HCEC 1CT (cell line): ENCODE data around the gene SNRNP48.

ENCODE experiments used
- DNase-seq: peaks from one replicate; pipeline ENCODE4 v3.0.0-alpha.2; 2017

SNRNP48 gene

DNA sequence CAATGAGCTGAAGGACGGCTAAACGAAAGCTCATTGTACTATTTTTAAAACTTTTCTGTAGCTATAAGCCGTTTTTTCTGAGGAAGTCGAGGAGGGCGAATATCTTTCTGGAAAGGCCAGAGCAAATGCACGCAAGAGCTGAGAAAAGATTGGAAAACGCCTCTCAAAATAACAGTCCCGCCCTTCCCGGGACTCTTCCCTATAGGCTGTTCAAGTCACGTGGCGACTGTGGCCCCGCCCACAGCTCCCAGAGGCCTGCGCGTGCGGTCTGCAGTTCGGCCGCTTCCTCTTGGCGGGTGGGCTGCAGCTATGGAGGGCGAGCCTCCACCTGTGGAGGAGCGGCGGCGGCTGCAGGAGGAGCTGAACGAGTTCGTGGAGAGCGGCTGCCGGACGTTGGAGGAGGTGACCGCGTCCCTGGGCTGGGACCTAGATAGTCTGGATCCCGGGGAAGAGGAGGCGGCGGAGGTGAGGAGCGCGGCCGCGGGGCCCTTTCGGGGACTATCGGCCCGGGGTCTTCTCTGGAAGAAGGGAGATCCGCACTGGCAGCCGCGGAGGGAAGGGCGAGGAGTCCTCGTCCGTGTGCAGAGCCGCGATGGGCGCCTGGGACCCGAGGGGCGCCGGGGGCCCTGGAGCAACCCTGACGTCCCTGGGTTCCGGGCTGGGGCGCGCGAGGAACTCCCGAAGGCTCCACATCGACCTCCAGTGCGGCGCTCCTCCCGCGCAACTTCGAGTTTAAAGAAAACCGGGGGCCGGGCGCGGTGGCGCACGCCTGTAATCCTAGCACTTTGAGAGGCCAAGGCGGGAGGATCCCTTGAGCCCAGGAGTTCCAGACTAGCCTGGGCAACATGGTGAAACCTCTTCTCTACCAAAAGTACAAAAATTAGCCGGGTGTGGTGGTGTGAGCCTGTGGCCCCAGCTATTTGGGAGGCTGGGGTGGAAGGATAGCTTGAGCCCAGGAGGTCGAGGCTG is at the start of gene SNRNP48:
SNRNP48 (plus strand) TSS at position 250 of the 969 bp plus-strand sequence; CDS start at position 310, 60 bp downstream.
- DNase-seq, result peak; percentile 91

DNA sequence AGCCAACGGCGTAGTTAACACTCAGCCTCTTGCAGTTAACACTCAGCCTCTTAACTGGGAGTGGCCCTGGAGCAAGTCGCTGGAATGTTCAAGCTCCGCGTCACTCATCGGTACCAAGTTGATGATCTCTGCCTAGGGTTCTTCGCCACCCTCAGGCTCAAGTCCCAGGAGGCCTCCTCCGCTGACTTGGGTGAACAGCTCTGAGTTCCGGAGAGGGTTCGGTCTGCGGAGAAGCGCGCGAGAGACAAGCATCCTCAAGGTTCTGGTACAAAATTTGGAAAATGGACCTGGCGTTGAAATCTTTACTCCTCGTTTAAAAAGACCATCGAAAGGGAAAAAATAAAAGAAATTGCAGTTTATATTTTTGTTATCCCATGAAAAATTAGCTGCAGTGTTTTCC is 49.4 kb upstream of the SNRNP48 start:
- no peak for DNase-seq

- DNase-seq, result no peak
These were observed 48.6 kb upstream of the SNRNP48 start, which contains the start of gene DSP for GRCh38 chr6:7541175-7542064. Gene DSP (plus strand): TSS chr6:7541671. CDS start chr6:7541916, 245 bp downstream.

DNA sequence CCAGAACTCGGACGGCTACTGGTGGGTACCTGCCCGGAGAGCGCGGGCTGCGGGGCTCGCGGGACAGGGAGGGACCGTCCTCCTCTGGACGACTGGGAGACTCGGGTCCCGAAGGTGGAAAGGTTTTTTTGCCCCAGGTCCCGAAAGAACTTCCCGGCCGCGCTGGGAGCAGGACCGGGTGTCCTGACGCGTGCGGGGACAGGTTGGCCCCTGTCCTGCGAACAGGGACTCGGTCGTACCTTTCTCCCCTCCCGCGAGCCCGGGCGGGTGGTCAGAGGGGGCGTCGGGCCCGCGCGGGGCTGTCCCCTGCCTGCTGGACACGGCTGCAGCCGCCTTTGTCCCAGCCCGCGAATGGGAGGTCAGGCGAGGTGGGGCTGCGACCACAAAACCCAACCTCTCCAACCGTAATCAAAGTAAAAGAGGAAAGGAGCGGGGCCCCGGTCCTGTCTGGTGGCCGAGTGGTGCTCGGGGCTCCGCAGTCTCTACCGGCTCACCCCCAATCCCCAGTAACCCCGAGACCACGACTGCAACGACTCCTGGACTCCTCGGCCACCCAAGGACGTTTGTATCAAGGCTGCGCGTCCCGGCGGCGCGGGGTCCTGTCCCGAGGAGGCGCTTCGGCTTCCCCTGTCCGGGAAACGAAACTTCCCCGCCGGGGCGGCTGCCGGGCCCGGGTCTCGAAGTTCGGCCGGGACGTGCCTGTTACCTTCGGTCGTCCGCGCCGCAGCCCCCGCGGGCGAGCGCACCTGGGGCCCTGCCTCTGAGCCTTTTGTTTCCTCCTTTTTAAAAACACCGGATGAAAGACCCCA is 47.7 kb upstream of the SNRNP48 start:
- DNase-seq, result no peak

- DNase-seq, result no peak
These were observed 46.9 kb upstream of the SNRNP48 start for GRCh38 chr6:7542874-7543624.

DNA sequence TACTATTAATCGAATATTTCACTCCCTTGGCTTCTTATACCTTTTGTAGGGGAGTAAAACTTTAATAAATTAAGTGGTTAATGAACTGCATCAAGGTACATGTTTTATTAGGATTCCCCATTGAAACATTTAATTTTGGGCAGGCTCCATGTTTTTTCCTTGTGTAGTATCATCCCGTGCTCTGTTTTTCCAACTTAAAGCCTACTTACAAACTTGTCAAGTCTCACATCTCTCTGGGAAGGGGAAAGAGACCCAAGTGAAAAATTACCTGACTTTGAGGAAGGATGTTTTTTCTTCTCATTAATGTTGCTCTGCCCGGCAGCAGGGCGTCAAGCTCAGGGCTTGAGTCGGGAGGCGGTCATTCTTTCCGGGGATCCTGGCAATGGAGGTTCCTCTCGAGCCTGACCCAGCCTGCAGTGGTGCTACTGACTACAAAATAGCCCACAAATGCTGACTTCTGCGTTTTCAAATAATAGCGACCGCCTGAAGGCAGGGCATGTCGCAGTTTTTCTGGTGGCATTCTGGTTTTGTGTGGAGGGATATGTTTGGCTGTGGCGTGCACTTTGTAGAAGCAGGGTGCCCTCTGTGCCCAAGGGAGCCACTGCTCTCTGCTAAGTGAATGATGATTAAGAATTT is 46.1 kb upstream of the SNRNP48 start:
- no peak for DNase-seq

DNA sequence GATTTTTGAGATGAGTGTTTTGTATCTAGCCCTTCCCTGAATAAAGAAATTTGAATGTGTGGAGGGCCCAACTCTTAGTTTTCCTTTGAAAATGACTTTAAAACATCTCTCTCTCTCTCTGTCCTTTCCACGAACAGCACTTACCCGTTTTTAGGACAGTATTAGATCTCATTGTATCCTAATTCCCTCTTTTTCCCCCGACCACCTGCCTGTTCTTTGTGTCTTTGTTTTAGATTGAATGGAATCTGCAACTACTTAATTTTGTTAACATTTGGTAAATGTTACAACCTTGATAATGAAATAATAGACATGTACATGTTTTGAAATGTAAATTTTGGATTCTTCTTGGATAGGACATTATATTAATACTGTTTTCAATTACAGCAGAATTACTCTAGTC is 45.4 kb upstream of the SNRNP48 start:
- DNase-seq, result no peak

- DNase-seq, result no peak
These were observed 44.5 kb upstream of the SNRNP48 start for GRCh38 chr6:7545316-7546019.

DNA sequence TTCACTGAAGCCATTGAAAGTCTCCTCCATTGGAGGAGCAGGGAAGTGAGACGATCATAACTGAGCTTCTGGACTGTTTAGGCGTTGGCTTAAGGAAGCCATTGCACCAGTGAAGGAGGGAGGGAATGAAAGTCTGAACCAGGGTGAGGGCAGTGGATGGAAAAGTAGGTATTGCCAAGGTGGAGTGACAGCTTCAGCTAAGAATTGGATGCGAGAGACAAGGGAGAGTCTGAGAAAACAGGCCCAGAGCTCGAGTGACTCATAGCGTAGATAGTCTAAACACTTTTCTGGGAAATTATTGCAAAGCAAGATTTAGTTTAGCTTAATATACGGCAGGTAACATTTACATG is 44.0 kb upstream of the SNRNP48 start:
- no peak for DNase-seq

DNA sequence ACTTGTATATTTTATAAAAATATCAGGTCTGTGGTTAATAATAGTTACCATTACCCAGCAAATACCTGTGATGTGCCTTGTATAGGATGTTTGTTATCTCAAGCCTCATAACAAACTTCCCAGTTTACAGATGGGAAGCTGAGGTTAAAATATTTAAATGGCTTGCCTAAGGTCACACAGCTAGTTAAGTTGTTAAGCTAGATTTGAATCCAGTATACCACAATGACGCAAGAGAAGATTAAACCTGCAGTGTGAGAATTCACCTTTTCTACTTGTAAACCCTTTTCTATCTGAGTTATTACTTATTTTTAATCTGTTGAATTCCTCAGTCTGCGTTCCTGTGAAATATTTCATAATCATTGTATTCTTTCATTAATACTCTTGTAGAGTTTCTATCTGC is 43.6 kb upstream of the SNRNP48 start:
- DNase-seq, result no peak

- DNase-seq, result no peak
These were observed 43.1 kb upstream of the SNRNP48 start for GRCh38 chr6:7546896-7547295.

DNA sequence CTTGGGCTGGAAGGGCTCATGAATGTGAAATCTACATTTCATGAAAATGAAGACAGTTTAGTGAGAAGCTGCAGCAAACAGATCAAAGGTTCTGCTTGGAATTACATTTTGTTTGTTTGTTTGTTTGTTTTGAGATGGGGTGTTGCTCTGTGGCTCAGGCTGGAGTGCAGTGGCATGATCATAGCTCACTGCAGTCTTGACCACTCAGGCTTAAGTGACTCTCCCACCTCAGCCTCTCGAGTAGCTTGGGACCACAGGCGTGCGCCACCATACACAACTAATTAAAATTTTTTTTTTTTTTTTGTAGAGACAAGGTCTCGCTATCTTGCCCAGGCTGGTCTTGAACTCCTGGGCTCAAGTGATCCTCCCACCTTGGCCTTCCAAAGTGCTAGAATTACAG is 42.7 kb upstream of the SNRNP48 start:
- no peak for DNase-seq

DNA sequence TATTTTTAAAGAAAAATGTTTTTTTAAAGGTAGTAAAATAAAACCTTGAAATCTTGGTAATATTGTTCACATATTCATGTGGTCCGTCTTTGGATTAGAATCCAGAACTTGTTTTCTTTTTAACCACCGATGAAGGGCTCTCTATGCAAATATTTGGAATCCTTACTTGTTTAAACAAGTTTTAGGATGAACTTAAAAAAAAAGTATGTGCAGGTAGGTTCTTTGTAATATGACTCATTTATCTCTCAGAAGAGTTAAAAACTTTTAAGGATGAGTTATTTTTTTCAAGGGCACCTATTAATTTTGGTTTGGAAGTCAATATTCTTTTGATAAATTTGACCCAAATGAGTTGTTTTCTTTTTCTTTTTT is 39.6 kb upstream of the SNRNP48 start:
- no peak for DNase-seq

- DNase-seq, result no peak
These were observed 35.3 kb upstream of the SNRNP48 start for GRCh38 chr6:7554533-7555275.

DNA sequence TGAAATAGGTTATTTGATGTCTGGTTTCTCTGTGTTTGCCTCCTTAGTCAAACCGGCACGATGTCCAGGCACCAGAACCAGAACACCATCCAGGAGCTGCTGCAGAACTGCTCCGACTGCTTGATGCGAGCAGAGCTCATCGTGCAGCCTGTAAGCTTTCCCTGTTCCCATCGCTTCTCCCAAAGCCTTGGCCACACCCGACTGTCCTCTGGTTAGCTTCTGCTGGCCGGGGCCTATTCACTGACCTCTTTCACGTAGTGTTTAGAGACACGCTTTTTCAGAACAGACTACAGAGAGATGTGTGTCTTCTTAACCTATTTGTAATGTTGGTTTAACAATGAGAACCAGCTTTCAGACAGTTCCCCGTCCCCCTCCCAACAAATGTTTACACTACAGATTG is 34.3 kb upstream of the SNRNP48 start:
- no peak for DNase-seq

- no peak for DNase-seq
These were observed 33.4 kb upstream of the SNRNP48 start for GRCh38 chr6:7556394-7557106.

GRCh38 chr6:7557652-7558051 is 32.3 kb upstream of the SNRNP48 start:
- no peak for DNase-seq

- DNase-seq, result no peak
These were observed 31.2 kb upstream of the SNRNP48 start for GRCh38 chr6:7558781-7559180.

- DNase-seq, result no peak
These were observed 30.8 kb upstream of the SNRNP48 start for GRCh38 chr6:7559196-7559595.
